SK-N-SH (cell line): ENCODE measurements around the gene INPP5A. TPM values are rescaled to one million over a fixed set of nuclear protein-coding genes. Genes with fewer than 3 reads are reported as not detected.
"Not testable (repeated sequence)": the region's sequence is repeated elsewhere in the genome, so short reads cannot be mapped to it uniquely, and the experiment has no call there.

Experiments used
- CTCF ChIA-PET: fragments of 300-600, 350-600 bp; formaldehyde crosslinking; extraction: SDS; loops from one replicate; lab custom pipeline; 2021; lab: Yijun Ruan, JAX
- POLR2A ChIA-PET: fragments of 350-600 bp; sonication (Branson Sonifier 250); formaldehyde crosslinking; extraction: SDS; loops from one replicate; lab custom pipeline; 2020; ENCODE audit warnings: antibody characterized with exemption, inconsistent platforms; lab: Yijun Ruan, JAX
- DNase-seq: peaks from one replicate; pipeline ENCODE4 v3.0.0; 2012
- H2AFZ ChIP-seq: fragments of 200-600 bp; sonication (generic); 2 replicates; pipeline ENCODE4 v1.8.1; 2016; ENCODE audit warnings: antibody characterized with exemption, mild to moderate bottlenecking, low read depth
- H3F3A ChIP-seq: fragments of 200-600 bp; sonication (generic); replicated peaks from 2 replicates; pipeline ENCODE3; 2016; ENCODE audit warnings: antibody characterized with exemption, mild to moderate bottlenecking; ENCODE audit not compliant: insufficient read depth
- H3K27ac ChIP-seq, 2 experiments: fragments of 200-500 bp in 1 of 2; fragments of 200-600 bp in 1 of 2; sonication (Bioruptor generic) in 1 of 2; sonication (generic), shearing (Covaris generic) in 1 of 2; 2 replicates each; pipeline versions ENCODE4 v1.5.1 to v1.6.1; 2014 to 2016; ENCODE audit warnings: low read depth in 2 of 2, inconsistent platforms in 1 of 2, low read length in 1 of 2, mild to moderate bottlenecking in 1 of 2, mixed read lengths in 1 of 2
- H3K27me3 ChIP-seq: fragments of 200-600 bp; sonication (generic), shearing (Covaris generic); 2 replicates; pipeline ENCODE4 v1.6.1; 2016; ENCODE audit warnings: mixed run types; ENCODE audit not compliant: insufficient read depth
- H3K36me3 ChIP-seq, 2 experiments: fragments of 200-500 bp in 1 of 2; fragments of 200-600 bp in 1 of 2; sonication (Bioruptor generic) in 1 of 2; sonication (generic) in 1 of 2; replicated peaks in 1 of 2; 2 replicates each; pipeline versions ENCODE3 to v1.5.1; 2014 to 2016; ENCODE audit warnings: low read length in 1 of 2, mild to moderate bottlenecking in 1 of 2; ENCODE audit not compliant: insufficient read depth in 2 of 2, control insufficient read depth in 1 of 2
- H3K4me1 ChIP-seq, 2 experiments: fragments of 200-500 bp in 1 of 2; fragments of 200-600 bp in 1 of 2; sonication (Bioruptor generic) in 1 of 2; sonication (generic), shearing (Covaris generic) in 1 of 2; 2 replicates each; pipeline versions ENCODE4 v1.5.1 to v1.6.1; 2014 to 2016; ENCODE audit warnings: low read depth in 1 of 2, low read length in 1 of 2, mixed run types in 1 of 2; ENCODE audit not compliant: insufficient read depth in 2 of 2, control insufficient read depth in 1 of 2
- H3K4me2 ChIP-seq: fragments of 200-600 bp; sonication (generic), shearing (Covaris generic); 2 replicates; pipeline ENCODE4 v1.6.1; 2017; ENCODE audit warnings: mixed run types
- H3K4me3 ChIP-seq, 2 experiments: fragments of 200-500 bp in 1 of 2; fragments of 200-600 bp in 1 of 2; sonication (Bioruptor generic) in 1 of 2; sonication (generic), shearing (Covaris generic) in 1 of 2; 2 replicates each; pipeline versions ENCODE4 v1.5.1 to v1.8.1; 2014 to 2016; ENCODE audit warnings: low read depth in 2 of 2, inconsistent platforms in 1 of 2, low read length in 1 of 2, mild to moderate bottlenecking in 1 of 2, mixed read lengths in 1 of 2, moderate library complexity in 1 of 2
- H3K79me2 ChIP-seq: fragments of 200-600 bp; sonication (generic); 2 replicates; pipeline ENCODE4 v1.8.1; 2017; ENCODE audit warnings: mild to moderate bottlenecking; ENCODE audit not compliant: insufficient read depth
- H3K9ac ChIP-seq: fragments of 200-600 bp; sonication (generic); 2 replicates; pipeline ENCODE4 v1.6.1; 2017; ENCODE audit warnings: mixed run types
- H3K9me2 ChIP-seq: fragments of 200-600 bp; sonication (generic); 2 replicates; pipeline ENCODE4 v1.6.1; 2017; ENCODE audit warnings: mixed run types
- H3K9me3 ChIP-seq: fragments of 200-600 bp; sonication (generic); 2 replicates; pipeline ENCODE4 v1.6.1; 2017; ENCODE audit warnings: mixed run types, mild to moderate bottlenecking, moderate library complexity
- H4K20me1 ChIP-seq: fragments of 200-600 bp; sonication (generic); 2 replicates; pipeline ENCODE4 v1.6.1; 2017; ENCODE audit warnings: mild to moderate bottlenecking, mixed run types; ENCODE audit not compliant: insufficient read depth
- ELF1 ChIP-seq: IDR thresholded peaks from 2 replicates; pipeline ENCODE4 v1.4.0; 2012
- EZH2phosphoT487 ChIP-seq: fragments of 200-600 bp; sonication (generic); IDR thresholded peaks from 2 replicates; pipeline ENCODE4 v1.6.1; 2017; ENCODE audit warnings: low read depth, mixed run types, mild to moderate bottlenecking, antibody characterized with exemption, moderate library complexity, borderline replicate concordance
- FOXJ3 ChIP-seq: sonication (generic); formaldehyde crosslinking; IDR thresholded peaks from 2 replicates; pipeline ENCODE4 v1.5.1; 2020; ENCODE audit warnings: mild to moderate bottlenecking, missing genetic modification reagents
- FOXM1 ChIP-seq: IDR thresholded peaks from 2 replicates; pipeline ENCODE4 v1.4.0; 2012; ENCODE audit warnings: low read depth, mild to moderate bottlenecking
- MEF2A ChIP-seq: IDR thresholded peaks from 2 replicates; pipeline ENCODE4 v1.4.0; 2012; ENCODE audit warnings: low read depth, borderline replicate concordance
- MXI1 ChIP-seq: IDR thresholded peaks from 2 replicates; pipeline ENCODE4 v1.6.1; 2012; ENCODE audit warnings: mild to moderate bottlenecking, low read depth, low read length, improper control_type of control experiment
- RAD21 ChIP-seq: IDR thresholded peaks from 2 replicates; pipeline ENCODE4 v1.6.1; 2012; ENCODE audit warnings: mild to moderate bottlenecking, low read length
- RCOR1 ChIP-seq: fragments of 150-350 bp; IDR thresholded peaks from 2 replicates; pipeline ENCODE4 v1.6.1; 2017; ENCODE audit warnings: antibody characterized with exemption, low read length
- RXRA ChIP-seq: IDR thresholded peaks from 2 replicates; pipeline ENCODE4 v1.4.0; 2012; ENCODE audit warnings: low read depth, mild to moderate bottlenecking, borderline replicate concordance
- SMC3 ChIP-seq: IDR thresholded peaks from 2 replicates; pipeline ENCODE4 v1.6.1; 2012; ENCODE audit warnings: low read depth, low read length, improper control_type of control experiment
- TAF1 ChIP-seq: IDR thresholded peaks from 2 replicates; pipeline ENCODE4 v1.6.1; 2012; ENCODE audit warnings: low read depth, mild to moderate bottlenecking, low read length, moderate library complexity, borderline replicate concordance
- TCF12 ChIP-seq: IDR thresholded peaks from 2 replicates; pipeline ENCODE4 v1.4.0; 2012
- WGBS: methylation state at CpG from one replicate; pipeline ENCODE4 v1.1.6; 2017; ENCODE audit warnings: low lambda C conversion rate; 5-methylcytosine and 5-hydroxymethylcytosine counted together
- polyA plus RNA-seq, 3 experiments: library from polyadenylated mRNA; depleted of rRNA; stranded (reverse); fragments of >200 nt; gene quantifications; 2 replicates each; pipeline ENCODE4 v1.2.3, GENCODE V29; 2012

Gene INPP5A
- polyA plus RNA-seq, 1 of the 3 experiments (the other 2 are of a cell fraction): 12.0 TPM

DNA sequence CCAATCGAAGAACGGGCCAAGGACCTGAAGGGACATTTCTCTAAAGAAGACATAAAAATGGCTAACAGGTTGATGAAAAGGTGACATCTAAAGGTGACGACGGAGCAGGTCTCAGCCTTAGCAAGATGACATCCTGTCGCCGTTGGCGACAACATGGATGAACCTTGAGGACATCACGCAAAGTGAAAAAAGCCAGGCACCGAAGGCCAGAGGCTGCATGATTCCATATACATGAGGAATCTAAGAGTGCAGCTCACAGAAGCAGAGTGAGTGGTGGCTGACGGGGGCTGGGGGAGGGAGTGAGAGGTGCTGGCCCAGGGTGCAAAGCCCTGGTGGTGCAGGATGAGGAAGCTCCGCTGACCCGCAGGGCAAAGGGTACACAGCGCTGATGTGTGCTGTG lies 282.5 kb downstream of the INPP5A start:
- ChIA-PET CTCF (interaction anchor here (1.5 kb wide), 1 partner anchor 9 kb away, joined by 4 read pairs; no protein-coding TSS in a partner anchor), POLR2A (no interaction called here)
- H3K4me3 ChIP-seq: no peak overlapping the region
- H3K9me3 ChIP-seq: no peaks in the 10 kb centered on the region
- no peak overlapping the region for H3K27ac ChIP-seq
- H3F3A ChIP-seq: no peaks in the 10 kb centered on the region
- H3K27me3 ChIP-seq: peaks cover 13% of the 10 kb centered on the region; the same call in 1 of the 2 replicates
- H2AFZ ChIP-seq: no peak overlapping the region
- no peaks in the 10 kb centered on the region for H3K36me3 ChIP-seq
- TF ChIP-seq RCOR1 (no peak), SMC3 (no peak), TCF12 (no peak), RXRA (no peak), EZH2phosphoT487 (no peak), RAD21 (no peak), FOXJ3 (CRISPR knock-in tag) (no peak), FOXM1 (no peak), MEF2A (no peak), ELF1 (no peak), MXI1 (no peak), TAF1 (no peak)
- WGBS: 67% methylated on average over 13 of the region's 13 CpGs
- H3K9me2 ChIP-seq: no peaks in the 10 kb centered on the region
- H3K79me2 ChIP-seq: no peaks in the 10 kb centered on the region
- H3K4me2 ChIP-seq: no peak overlapping the region
- no peaks in the 10 kb centered on the region for H3K4me1 ChIP-seq
- no peak for DNase-seq
- H4K20me1 ChIP-seq: no peaks in the 10 kb centered on the region
- H3K9ac ChIP-seq: no peak overlapping the region

DNA sequence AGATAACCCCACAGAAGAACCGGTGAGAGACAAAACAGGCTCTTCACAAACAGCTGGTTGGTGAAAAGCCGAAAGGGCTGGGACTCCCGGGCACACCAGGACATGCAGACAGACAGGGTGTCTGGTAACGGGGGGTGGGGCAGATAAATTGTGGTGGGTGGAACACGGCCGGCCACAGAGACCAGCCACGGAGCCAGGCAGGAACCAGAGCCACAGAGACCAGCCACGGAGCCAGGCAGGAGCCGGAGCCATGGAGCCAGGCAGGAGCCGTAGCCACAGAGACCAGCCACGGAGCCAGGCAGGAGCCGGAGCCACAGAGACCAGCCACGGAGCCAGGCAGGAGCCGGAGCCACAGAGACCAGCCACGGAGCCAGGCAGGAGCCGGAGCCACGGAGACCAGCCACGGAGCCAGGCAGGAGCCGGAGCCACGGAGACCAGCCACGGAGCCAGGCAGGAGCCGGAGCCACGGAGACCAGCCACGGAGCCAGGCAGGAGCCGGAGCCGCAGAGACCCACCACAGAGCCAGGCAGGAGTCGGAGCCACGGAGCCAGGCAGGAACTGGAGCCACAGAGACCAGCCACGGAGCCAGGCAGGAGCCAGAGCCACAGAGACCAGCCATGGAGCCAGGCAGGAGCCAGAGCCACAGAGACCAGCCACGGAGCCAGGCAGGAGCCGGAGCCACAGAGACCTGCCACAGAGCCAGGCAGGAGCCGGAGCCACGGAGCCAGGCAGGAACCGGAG lies 288.4 kb downstream of the INPP5A start:
- H3K9ac ChIP-seq, H3K4me2 ChIP-seq, H3K9me3 ChIP-seq, H3K9me2 ChIP-seq, H3K4me3 ChIP-seq, POLR2A ChIA-PET, CTCF ChIA-PET, H3F3A ChIP-seq, H3K4me1 ChIP-seq, H3K79me2 ChIP-seq, H3K27me3 ChIP-seq, H4K20me1 ChIP-seq, H3K27ac ChIP-seq, H2AFZ ChIP-seq, H3K36me3 ChIP-seq: not testable (repeated sequence)
- 67% methylated on average over 29 of the region's 34 CpGs for WGBS
- DNase-seq: peak; percentile 26
